MCF 10A (cell line): ENCODE measurements around the gene POLR2M. TPM values are rescaled to one million over a fixed set of nuclear protein-coding genes. Genes with fewer than 3 reads are reported as not detected.

ENCODE experiments used
- BruUV-seq: library from RNA; stranded (reverse); fragments of 400-500 nt; replicated peaks from 2 replicates; lab custom pipeline; 2021; lab: Mats Ljungman, UMichigan
- CTCF ChIA-PET: fragments of 300-600 bp; sonication (Branson Sonifier 250); formaldehyde crosslinking; extraction: SDS; loops from one replicate; lab custom pipeline; 2021; ENCODE audit warnings: antibody characterized with exemption, inconsistent platforms; lab: Yijun Ruan, JAX
- POLR2A ChIA-PET: fragments of 300-600, 350-650 bp; sonication (Branson Sonifier 250); formaldehyde crosslinking; extraction: SDS; loops from one replicate; lab custom pipeline; 2020; ENCODE audit warnings: antibody characterized with exemption, inconsistent platforms; lab: Yijun Ruan, JAX
- DNase-seq: peaks from one replicate; pipeline ENCODE4 v3.0.0-alpha.2; 2018; ENCODE audit not compliant: unreplicated experiment
- H3K27ac Mint-ChIP-seq: one replicate; pipeline ENCODE4 v1.8.0; 2022; ENCODE audit warnings: mild to moderate bottlenecking, low read depth, mixed read lengths; ENCODE audit not compliant: unreplicated experiment
- H3K27me3 Mint-ChIP-seq: one replicate; pipeline ENCODE4 v1.8.0; 2022; ENCODE audit warnings: mixed read lengths; ENCODE audit not compliant: insufficient read depth, unreplicated experiment
- H3K36me3 Mint-ChIP-seq: one replicate; pipeline ENCODE4 v1.8.0; 2022; ENCODE audit warnings: mild to moderate bottlenecking, moderate library complexity, mixed read lengths; ENCODE audit not compliant: insufficient read depth, unreplicated experiment
- H3K4me1 Mint-ChIP-seq: one replicate; pipeline ENCODE4 v1.8.0; 2022; ENCODE audit warnings: mixed read lengths; ENCODE audit not compliant: insufficient read depth, unreplicated experiment
- H3K4me3 Mint-ChIP-seq: one replicate; pipeline ENCODE4 v1.8.0; 2022; ENCODE audit warnings: mild to moderate bottlenecking, moderate library complexity, mixed read lengths; ENCODE audit not compliant: unreplicated experiment
- H3K9me3 Mint-ChIP-seq: one replicate; pipeline ENCODE4 v1.8.0; 2022; ENCODE audit warnings: mixed read lengths; ENCODE audit not compliant: unreplicated experiment
- CTCF ChIP-seq: fragments of 200-600 bp; IDR thresholded peaks from one replicate; pipeline ENCODE4 v1.8.0; 2022; ENCODE audit warnings: antibody characterized with exemption, mild to moderate bottlenecking; ENCODE audit not compliant: unreplicated experiment
- intact Hi-C: fragments of 100-400 bp; cut with micrococcal nuclease; formaldehyde crosslinking; loops from 2 replicates; pipeline ENCODE4 v1.14.1; 2022
- total RNA-seq: library from RNA; stranded (reverse); gene quantifications from 2 replicates; pipeline ENCODE4 v1.2.3, GENCODE V29; 2022

POLR2M gene
- total RNA-seq, 1 experiment from 2014 or later, result 114 TPM

DNA sequence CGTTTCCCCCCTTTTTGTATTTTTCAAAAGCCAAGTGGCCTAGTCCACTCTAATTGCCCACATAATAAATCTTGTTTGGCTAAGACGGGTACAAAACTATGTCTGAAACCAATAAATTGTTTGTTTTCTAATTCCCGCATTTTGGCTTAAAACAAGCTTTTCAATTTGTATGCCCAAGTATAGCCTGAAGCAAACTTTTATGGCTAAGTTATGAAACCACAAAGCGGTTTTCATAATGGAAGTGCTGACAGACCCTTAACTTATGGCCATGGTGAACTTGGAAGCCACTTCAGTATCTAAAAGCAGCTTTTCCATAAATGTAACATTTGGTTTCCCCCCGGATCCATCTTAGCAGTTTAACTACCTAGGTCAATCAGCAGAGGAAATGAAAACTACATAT, 29.9 kb upstream of the POLR2M start:
- TF ChIP-seq CTCF, result no peak
- ChIA-PET POLR2A (interaction anchor here (1.1 to 1.2 kb wide), 2 partner anchors 30 to 32 kb away, joined by 3 to 4 read pairs; partner anchors contain the start of gene POLR2M), CTCF (interaction anchor here (1.0 to 3.4 kb wide), 9 partner anchors 8 to 506 kb away, joined by 3 to 24 read pairs (median 5); no protein-coding TSS in a partner anchor)
- Mint-ChIP-seq H3K9me3 (no peaks in the 10 kb centered on the region), H3K36me3 (no peaks in the 10 kb centered on the region), H3K4me1 (peaks cover 19% of the 10 kb centered on the region), H3K27ac (no peak overlapping the region), H3K4me3 (no peak overlapping the region), H3K27me3 (no peaks in the 10 kb centered on the region)
- no peak for DNase-seq
- BruUV-seq, result no TSS peak
- intact Hi-C loops, result no loop called here

GRCh38 chr15:57677204-57677603, 29.3 kb upstream of the POLR2M start:
- POLR2A ChIA-PET, result interaction anchor here (0.8 to 1.2 kb wide), 3 partner anchors 29 to 31 kb away, joined by 3 to 4 read pairs (median 3); partner anchors contain the start of gene POLR2M
- no TSS peak for BruUV-seq

GRCh38 chr15:57680021-57680420, 26.5 kb upstream of the POLR2M start:
- Mint-ChIP-seq H3K4me1 (peaks cover 18% of the 10 kb centered on the region), H3K4me3 (peak overlapping the region; percentile 24), H3K36me3 (no peaks in the 10 kb centered on the region), H3K27me3 (no peaks in the 10 kb centered on the region), H3K9me3 (no peaks in the 10 kb centered on the region), H3K27ac (peak overlapping the region; percentile 20)
- intact Hi-C loops, result loop anchor here (2.0 kb wide), 1 partner anchor 27 kb away; the partner anchor contains the start of gene POLR2M
- DNase-seq, result peak; percentile 67
- CTCF ChIA-PET, result interaction anchor here (0.8 to 1.5 kb wide), 6 partner anchors 11 to 181 kb away, joined by 3 to 6 read pairs (median 4); partner anchors contain the start of gene POLR2M
- POLR2A ChIA-PET, result interaction anchor here (0.6 to 1.4 kb wide), 7 partner anchors 10 to 1165 kb away, joined by 3 to 5 read pairs (median 4); no protein-coding TSS in a partner anchor
- no peak for TF ChIP-seq CTCF
- no TSS peak for BruUV-seq

More at GRCh38 chr15:57677204-57677603, 29.3 kb upstream of the POLR2M start:
- TF ChIP-seq CTCF, result no peak
- Mint-ChIP-seq H3K27me3 (no peaks in the 10 kb centered on the region), H3K4me3 (no peak overlapping the region), H3K36me3 (no peaks in the 10 kb centered on the region), H3K4me1 (peaks cover 19% of the 10 kb centered on the region), H3K9me3 (no peaks in the 10 kb centered on the region), H3K27ac (no peak overlapping the region)
- DNase-seq, result no peak
- CTCF ChIA-PET, result interaction anchor here (0.6 to 3.4 kb wide), 14 partner anchors 9 to 506 kb away, joined by 3 to 24 read pairs (median 4); partner anchors contain the start of gene POLR2M
- intact Hi-C loops, result no loop called here

DNA sequence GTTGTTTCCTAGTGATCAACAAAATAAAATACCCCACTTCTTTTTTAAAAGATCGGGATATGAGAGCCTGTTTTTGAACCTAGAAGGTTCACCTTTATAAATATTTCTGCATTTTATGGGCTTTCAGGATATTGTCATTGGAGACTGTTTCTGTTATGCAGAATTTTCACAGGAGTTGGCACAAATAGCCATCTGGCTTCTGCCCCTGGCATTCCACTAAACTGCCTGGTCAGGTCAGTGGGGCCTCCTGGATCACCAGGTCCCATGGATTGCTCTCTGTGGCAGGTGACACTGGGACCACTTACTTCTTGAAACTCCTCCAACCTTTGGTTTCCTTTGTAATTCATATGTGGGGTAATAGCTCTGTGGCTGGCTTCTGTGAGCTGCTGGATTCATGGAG, 25.5 kb upstream of the POLR2M start:
- DNase-seq, result no peak
- Mint-ChIP-seq H3K4me1 (peaks cover 13% of the 10 kb centered on the region), H3K36me3 (no peaks in the 10 kb centered on the region), H3K4me3 (no peak overlapping the region), H3K9me3 (no peaks in the 10 kb centered on the region), H3K27ac (no peak overlapping the region), H3K27me3 (no peaks in the 10 kb centered on the region)
- BruUV-seq, result no TSS peak
- intact Hi-C loops, result loop anchor here (2.0 kb wide), 1 partner anchor 26 kb away; the partner anchor contains the start of gene POLR2M
- ChIA-PET CTCF (interaction anchor here (0.6 to 1.5 kb wide), 5 partner anchors 18 to 390 kb away, joined by 3 to 6 read pairs (median 4); partner anchors contain the start of gene POLR2M), POLR2A (interaction anchor here (0.7 to 1.2 kb wide), 2 partner anchors 23 to 1090 kb away, joined by 3 read pairs; partner anchors contain the start of gene MINDY2)
- no peak for TF ChIP-seq CTCF
